IPS-NIHi7 (cell line): ENCODE results near the gene PRDM16.

Experiments used
- DNase-seq: peaks from one replicate; pipeline ENCODE4 v3.0.0; 2012; ENCODE audit warnings: mixed read lengths; ENCODE audit errors: extremely low spot score

PRDM16 gene

DNA sequence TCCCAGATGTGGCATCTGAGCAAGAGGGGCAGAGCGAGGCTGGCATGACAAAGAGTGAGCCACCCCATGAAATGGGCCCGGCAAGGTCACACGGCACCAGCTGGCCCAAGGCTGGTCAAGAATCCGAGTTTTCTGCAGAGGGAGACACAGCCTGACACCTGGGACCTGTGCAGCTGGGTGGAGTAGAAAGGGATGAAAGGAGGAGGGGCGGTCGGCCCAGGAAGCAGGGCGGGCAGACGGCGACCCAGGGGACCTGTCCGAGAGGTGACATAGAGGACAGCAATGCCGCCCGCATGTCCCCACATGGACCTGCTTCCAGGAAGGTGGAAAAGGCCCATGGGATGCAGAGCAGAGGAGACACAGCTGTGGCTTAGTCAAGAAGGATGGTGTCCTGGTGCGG, 137.7 kb downstream of the PRDM16 start:
- no peak for DNase-seq

DNA sequence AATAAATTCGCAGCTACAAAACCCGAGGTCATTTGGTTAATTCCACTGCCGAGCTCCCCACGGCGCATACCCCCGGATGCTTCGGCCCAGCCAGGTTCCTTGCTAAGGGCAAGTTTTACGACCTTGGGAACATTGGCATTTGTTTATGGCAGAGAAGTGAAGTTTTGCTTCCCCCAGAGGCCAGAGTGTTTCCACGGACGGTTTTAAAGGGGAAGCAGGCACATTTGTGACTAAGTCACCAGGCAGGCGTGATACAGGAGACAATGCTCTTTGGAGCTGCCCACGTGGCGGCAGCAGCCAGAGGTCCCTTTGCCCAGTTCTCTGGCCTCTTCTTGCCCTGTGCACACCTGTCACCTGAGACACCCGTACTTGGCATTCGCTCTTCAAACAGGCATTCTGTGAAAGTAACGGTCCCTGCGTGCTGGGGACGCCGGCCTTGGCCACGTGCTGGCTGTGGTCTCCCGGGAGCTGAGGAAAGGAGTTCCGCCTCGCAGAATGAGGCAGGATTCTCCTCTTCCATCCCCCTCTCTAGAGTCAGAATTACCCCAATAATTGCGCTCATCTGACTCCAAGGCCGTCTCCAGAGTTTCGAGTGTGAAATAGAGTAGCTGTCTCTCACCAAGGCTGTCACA, 138.3 kb downstream of the PRDM16 start:
- no peak for DNase-seq

DNA sequence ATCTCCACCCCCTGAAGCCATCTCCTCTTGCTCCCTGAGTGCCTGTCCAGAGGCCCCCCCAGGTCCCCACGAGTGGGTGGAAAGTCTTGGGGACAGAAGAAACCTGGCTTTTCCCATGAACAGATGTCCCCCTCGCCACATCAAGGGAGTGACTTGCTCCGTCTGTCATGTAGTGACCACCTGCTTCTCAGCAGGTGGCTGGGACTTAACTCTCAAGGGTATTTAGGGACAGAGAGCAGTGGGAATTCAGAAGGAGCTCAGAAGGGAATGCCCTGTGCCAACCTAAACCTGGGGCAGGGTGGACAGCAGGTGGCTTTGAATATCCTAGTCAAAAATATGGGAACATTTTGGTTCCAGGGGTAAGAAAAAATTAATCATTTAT, 139.8 kb downstream of the PRDM16 start:
- no peak for DNase-seq

DNA sequence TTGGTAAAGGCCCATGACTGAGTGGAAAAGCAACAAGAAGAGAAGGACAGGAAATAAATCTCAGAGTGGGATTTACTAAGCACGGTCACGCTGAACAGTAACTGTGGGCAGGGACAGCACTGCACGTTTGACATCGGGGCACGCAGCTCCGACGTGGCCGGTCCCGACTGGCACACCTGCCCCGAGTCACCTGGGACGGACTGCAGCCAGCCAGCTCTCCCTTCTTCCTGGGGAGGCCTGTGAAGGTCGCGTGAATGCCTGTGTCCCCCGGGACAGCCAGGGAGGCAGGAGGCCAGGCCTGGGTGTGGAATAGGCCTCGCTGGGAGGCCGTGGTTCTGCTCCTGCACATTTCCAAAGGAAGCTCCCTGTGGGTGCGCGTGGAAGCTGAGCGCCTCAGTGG, 140.2 kb downstream of the PRDM16 start:
- no peak for DNase-seq

DNA sequence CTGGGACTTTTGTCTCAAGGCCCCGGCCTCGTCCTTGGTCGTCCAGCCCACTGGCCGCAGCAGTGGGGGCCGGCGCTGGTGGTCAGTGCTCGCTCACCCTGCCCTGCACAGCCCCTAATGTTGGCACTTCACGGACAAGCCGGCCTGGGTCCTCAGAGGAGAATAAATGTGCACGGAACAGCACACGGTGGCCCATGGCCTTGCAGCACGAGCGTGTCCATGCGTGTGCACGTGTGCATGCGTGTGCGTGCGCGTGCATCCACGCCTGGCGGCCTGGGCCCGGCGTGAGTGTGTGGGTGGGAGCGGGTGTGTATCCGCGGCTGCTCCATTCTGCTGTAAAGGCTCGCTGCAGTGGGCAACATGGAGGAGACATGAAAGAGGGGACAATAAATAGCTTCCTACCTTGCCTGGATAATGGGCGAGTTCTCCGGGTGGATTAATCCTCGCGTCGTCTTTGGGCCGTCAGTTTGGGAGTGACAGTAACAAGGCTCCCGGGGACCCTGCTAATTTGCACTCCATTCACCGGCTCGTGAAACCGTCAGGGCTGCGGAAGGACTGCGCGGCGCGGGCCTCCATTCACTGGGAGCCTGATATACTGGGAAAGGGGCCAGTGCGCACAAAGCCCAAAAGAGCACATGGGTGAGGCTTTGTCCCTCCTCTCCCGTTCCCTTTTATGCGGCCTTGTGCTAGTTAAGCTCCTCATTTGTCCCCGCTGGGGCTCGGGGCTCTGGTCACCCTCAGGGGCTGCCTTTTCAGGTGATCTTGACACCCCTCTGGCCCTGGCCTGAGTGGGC, 142.8 kb downstream of the PRDM16 start:
- no peak for DNase-seq

DNA sequence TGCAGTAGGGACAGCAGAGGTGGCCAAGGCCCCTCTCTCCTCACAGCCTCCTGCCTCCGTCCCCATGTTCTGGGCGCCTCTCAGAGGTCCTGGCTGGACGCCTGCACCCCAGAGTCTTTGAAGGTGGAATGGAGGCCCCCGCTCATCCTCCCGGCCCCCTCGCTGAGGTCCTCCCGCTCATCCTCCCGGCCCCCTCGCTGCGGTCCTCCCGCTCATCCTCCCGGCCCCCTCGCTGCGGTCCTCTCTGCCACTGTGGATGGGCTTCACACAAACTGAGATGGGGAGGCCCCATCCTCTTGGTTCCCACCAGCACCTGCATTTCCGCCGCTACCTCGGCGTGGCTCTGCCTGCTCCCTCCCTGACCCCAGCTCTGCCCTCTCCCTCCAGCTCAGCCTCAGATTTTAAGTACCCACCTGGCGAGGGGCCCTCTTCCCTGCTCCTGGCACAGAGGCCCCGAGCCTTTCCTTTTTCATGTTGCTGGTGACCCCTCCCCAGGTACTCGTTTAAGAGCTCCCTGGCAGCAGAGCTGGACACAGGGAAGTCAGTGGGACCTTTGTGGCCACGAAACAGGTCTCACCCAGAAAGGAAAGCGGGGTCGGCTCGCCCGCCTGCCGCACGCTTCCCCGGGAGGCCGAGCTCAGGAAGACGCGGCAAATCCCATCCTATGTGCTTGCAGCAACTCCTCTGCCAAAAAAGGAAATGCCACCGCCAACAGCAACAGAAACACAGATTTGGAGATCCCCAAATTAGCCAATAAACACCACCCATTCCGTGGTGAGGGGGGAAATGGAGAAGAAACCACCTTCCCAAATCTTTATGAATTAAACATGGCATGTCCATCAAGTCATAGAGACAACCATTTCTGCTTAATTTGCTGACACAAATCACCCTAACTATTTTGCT, 143.7 kb downstream of the PRDM16 start:
- no peak for DNase-seq

DNA sequence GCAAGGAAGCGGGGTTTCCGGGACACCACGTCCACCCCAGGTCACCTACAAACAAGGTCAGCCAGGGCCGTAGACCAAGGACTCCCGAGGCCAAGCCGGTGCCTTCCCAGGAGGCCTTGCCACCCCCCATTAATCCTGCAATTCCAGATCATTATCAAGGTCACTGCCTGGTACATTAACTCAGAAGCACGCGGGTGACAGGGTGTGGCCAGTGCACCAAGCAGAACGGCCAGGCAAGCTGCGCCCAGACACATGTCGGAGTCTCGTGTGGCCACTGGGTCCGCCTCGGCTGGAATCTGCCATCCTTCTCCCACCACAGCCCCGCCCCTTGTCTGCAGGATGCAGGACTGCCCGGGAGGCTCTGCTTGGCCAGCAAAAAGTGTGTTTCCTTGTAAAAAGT, 144.7 kb downstream of the PRDM16 start:
- DNase-seq = no peak

DNA sequence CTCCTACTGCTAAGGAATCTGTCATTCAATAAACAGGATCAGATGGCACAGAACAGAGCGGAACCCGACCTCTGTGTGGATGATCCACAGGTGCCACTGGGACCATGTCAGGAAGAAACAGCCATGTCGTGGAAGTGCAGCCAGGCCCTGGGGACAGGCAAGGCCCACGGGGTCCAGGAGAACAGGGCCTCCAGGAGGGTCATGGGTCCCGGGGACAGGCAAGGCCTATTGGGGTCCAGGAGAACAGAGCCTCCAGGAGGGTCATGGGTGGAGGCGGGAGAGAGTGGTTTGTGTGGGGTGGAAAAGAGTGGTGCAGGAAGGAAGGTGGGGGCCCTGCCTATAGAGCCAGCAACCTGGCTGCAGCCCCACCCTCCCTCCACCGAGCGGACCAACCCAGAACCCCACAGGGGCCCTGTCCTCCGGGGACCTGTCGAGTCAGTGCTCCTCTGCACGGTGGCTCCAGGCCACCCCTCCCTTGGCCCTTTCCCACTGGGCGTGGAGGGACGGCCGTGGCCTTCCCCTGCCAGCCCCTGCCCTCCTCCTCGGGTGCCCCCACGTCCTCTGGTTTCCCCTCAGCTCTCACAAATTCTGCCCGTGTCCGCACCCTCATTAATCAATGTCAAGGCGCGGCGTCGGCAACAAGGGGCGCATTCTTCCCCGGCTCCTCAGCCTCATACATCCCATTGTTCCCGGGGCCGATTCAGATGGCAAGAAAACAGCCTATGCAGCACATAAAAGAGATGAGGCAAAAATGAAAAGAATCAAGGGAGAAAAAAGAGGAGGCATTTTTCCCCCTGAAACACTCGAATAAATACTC, 146.4 kb downstream of the PRDM16 start:
- no peak for DNase-seq

DNA sequence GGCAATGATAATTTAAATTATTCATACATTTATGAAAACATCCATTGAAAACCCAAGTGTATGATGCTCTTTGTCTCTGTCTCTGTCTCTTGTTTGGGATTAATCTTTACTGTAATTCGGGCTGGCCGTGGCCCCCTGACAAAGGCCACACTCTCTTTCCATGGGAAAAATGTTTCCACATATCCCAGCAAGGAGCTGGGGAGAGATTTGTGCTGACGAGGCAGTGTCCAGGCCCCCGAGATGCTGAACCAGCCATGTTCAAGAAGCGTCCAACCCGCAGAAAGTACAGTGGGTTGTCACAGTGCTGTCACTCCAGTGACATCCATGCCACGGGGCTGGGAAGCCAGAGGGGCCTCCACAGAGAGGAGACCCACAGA, 147.0 kb downstream of the PRDM16 start:
- no peak for DNase-seq

DNA sequence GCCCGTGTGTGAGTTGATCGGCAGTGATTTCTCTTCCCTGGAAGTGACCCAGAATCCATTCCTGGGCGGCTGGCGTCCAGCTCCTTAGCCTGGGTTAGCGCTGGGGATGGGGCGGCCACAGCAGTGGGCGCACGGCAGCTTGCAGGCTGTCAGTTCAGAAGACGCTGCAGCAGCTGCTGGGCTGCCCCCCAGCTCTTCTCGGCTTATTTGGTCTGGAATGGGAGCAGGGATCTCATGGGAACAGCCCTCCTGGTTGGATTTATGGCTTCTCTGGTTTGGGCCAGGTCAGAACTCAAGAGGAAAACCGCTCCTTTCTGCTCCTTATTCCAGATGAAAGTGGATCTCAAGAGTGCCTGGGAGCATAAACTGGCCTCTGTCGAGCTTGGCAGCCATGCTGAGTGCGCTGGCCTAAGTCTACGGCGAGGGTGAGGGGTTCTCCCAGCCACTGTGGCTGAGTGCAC, 148.2 kb downstream of the PRDM16 start:
- no peak for DNase-seq

DNA sequence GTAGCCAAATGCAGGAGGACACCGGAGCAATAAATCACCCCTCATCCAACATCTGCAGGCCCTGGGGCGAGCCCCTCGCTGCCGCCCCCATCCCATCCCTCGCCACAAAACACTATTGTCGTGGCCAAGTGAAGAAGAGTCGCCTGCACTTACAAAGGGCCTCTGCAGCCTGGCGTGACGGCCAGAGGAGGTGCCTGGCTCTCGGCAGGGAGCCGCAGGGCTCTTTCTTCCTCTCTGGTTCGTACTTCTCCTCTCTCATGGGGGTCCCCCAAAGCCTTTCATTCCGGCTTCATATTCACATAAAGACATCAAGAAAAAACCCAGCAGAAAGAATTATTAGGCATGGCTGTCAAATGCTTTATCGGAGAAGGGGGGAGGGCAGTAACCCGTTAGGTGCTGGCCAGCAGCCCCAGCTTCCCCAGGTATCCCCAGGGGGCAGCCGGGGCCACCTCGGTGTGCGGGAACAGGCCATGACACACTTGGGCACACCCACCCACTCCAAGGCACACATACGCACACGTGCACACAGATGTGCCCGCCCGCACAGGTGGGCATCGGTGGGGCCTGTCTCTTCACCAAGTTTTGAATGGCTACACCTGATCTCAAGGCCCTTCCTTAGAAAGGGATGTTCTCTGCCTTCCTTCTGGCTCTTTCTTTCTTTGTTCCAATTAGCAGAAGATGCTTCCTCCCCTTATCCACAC, 149.1 kb downstream of the PRDM16 start:
- no peak for DNase-seq

DNA sequence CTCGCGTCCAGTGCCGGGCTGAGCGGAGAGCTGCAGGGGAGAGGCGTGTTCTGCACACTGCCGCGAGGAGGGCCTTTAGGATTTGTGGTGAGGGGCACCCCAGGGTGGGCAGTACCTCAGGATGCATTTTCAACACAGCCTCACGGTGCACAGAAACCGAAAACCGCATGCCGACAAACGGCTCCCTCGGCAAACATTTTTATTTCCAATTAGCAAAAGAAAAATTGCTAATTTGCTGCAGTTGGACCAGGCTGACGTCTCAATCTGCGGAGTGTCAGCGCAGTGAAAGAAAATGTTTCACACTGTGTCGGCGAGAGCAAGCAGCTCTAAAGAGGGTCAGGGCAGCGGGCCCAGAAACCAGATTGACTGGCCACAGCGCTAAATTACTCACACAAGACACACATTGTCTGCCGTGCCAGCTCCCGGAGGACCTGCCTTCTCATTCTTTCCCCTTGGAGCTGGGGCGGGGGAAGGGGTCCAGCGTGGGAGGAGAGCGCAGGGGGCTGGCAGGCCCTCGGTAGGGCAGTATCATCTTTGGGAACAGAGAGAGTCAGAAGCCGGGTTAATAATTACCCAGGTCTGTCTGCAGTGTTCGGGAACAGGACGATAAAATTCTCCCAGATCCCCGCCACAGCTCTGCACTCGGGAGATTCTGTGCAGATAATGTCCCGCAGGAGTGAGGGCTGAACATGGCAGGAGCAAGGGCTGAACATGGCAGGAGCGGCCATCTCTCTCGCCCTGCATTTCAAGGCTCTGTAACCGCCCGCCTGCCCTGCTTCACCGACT, 150.2 kb downstream of the PRDM16 start:
- DNase-seq = peak; percentile 32

DNA sequence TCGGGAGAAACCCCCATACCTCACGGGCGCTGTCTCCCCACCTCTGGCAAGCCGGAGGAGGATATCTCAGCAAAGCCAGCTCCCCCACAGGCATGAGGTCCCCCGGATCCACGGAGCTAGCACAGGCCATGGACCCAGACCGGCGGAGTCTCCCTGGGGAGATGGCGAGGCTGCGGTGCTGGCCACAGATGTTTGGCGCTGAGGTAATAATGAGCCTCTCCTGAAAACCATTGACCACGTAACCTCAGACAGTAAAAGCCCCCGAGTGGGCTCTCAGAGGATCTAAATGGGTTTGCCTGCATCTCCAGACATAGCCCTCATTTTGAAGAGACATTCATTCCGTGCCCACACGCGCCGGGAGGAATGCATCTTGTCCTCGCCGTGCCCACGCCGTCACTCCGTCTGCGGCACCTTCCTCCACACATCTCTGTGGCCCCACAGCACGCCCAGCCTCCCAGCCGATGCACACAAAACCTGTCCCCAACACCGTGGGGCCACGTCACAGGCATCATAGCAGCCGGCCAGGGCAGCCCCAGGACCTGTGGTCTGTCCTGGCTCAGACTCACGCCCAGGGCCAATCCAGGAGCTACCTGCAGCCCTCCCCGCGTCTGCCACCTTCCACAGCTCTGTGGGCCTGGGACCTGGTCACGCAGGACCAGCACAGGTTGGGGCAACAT, 150.9 kb downstream of the PRDM16 start:
- DNase-seq = no peak

DNA sequence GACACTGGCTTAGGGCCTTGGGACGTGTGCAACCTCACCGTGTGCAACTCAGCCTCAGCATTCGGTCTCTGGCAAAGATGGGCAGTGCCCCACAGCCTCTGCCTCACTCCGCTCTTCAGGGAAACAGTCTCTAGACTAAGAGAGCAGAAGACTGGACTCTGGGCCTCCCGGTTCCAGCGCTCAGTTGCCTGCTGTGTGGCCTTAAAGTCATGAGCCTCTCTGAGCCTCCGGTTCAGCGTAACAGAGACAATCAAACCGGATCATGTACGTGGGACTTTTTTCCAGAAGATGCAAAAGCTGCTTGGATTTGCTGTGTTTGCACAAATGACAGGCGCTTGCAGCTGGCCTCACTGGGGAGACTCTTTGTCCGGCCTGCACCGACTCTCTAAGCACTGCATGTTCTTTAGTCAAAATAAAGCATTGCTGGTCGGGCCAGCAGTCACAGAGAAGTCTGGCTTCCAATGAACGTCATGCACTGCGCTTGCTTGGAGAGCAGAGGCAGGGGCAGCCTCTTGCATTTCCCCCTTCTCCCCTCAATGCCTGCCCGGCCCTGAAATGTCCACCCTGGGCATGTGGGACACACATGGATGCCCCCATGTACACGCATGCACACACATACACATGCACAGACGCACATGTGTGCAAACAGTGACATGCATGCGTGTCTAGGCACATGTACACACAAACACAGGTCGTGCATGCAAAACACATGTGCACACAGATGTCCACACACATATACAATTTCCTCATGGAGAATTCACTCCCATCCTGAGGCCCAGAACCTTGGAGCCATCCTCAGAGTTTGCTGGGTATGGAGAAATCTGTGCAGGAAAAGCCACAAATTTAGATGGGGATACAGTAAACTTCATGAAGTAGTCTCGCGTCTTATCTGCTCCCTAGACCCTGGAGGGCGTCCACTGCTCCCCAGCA, 152.4 kb downstream of the PRDM16 start:
- no peak for DNase-seq

DNA sequence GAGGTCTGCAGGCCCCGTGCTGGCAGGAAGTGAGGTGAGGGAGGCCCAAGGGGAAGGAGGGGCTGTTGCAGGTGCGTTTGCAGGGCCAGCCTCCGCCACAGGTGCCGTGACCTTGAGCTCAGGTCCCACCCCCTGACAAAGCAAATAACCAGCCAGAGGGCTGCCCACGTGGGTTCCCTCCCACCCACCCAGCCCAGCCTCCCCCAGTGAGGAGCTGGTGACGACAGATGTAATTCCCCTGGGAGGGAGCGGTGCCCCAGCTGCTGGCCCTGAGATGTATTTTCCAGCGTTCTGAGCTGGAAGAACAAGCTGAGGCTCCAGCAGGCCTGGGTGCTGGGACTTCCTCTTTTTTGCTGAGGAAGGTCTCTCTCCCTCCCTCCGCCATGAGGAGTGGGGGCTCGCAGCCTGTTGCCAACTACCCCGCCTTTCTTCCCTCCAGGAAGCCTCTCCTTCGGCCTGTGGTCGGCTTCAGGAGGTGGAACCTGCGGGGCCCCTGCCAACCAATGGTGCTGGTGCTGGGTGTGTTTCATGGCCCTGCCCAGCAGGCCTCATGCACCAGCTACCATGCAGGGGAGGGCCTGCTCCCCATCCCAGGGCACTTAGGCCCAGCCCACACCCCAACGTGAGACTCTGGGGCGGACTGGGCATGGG, 153.2 kb downstream of the PRDM16 start:
- peak; percentile 45 for DNase-seq

DNA sequence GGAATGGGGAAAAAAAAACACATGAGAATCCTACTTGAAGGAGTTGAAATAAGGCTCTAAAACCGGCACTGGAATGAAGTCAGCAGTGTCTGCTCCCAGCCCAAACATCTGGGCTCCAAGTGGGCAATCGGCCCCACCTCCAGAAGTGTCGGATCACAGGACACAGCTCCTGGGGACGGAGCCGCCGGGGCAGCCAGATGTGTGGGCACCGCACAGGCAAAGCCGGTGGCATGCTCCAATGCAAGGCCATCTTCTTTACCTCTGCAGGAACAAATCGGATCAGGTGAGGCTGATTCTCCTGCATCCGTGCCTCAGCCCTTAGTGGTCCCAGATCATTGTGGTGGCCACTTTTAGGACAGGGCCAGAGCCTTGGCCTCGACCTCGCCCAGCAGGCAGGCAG, 156.7 kb downstream of the PRDM16 start:
- no peak for DNase-seq

DNA sequence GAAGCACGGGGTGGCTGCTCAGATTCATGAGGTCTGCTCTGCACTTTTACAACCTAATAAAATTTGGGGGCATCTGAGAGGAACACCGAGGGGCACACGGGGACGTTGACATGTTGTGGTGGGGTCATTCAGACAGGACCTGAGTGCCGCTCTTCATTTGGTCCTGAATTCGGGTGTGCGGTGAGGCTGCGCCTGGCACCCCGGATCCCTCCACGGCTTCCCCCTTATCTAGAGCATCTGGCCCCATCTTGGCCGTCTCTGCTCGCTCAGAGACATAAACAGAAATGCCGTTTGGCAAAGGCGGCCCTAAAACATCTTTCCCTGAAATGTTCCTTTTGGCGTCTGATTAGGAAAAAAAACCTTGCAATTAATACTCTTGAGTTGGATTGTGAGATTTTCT, 157.2 kb downstream of the PRDM16 start:
- no peak for DNase-seq
